GM21390 (cell line): ENCODE results near the gene MICAL3.
"Not testable (repeated sequence)": the region's sequence is repeated elsewhere in the genome, so short reads cannot be mapped to it uniquely, and the experiment has no call there.

Experiments used
- ATAC-seq: cut with Tn5 transposase; IDR thresholded peaks from one replicate; pipeline ENCODE4 v1.9.1; 2021; ENCODE audit not compliant: unreplicated experiment

The MICAL3 gene

DNA sequence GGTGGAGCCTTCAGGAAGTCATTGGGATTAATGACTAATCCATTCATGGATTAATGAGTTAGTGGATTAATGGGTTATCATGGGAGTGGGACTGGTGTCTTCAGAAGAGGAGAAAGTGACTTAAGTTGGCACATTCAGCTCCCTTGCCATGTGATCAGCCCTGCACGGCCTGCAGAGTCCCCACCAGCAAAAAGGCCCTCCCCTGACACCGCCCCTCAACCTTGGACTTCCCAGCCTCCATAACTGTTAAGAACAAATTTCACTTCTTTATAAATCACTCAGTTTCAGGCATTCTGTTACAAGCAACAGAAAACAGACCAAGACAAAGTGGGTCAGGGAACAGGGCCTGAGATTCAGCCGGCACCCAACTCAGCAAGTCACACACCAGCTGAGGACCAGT, 85.3 kb downstream of the MICAL3 start:
- ATAC-seq = no peak

DNA sequence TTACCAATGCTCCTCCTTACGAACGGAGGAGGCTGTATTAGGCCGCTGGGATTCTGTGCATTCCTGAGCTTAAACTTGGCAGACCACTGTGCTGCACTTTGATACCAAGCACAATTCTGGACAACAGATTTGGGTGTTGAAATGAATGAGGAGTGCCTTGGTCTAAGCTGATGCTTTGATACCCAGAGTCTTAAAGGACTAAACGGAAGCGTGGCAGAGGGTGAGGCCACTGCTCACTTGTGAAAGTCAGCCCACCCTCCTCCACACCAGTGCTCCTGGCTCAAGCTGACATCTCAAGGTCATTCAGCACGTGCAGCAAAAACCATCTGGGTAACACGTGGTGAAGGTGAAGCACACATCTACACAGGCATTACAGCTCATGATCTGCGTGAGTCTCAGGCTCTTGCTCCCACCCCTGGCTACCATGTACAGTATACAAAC, 85.9 kb downstream of the MICAL3 start:
- no peak for ATAC-seq

DNA sequence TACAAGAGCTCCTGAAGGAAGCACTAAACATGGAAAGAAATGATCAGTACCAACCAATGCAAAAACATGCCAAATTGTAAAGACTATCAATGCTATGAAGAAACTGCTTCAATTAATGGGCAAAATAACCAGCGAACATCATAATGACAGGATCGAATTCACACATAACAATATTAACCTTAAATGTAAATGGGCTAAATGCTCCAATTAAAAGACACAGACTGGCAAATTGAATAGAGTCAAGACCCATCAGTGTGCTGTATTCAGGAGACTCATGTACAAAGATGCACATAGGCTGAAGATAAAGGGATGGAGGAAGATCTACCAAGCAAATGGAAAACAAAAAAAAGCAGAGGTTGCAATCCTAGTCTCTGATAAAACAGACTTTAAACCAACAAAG, 91.9 kb downstream of the MICAL3 start:
- not testable (repeated sequence) for ATAC-seq

DNA sequence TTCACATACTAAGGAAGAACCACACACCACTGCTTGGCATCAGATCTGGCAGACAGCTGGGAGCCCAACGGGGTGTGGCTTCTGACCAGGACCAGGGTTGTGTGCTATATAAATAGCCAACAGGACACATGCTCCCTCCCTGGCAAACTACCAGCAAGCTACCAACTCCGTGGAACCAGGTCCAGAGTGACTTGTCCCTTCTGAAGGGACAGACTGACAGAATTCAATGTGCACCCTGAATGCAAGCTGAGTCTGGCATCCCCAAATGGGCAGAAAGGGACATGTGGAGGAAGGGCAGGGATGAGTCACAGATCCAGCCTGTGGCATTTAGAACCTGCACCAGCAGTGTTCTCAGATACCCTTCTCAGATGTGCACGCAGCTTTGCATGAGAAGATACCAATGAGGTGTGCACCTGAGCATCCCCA, 92.9 kb downstream of the MICAL3 start:
- ATAC-seq = no peak

DNA sequence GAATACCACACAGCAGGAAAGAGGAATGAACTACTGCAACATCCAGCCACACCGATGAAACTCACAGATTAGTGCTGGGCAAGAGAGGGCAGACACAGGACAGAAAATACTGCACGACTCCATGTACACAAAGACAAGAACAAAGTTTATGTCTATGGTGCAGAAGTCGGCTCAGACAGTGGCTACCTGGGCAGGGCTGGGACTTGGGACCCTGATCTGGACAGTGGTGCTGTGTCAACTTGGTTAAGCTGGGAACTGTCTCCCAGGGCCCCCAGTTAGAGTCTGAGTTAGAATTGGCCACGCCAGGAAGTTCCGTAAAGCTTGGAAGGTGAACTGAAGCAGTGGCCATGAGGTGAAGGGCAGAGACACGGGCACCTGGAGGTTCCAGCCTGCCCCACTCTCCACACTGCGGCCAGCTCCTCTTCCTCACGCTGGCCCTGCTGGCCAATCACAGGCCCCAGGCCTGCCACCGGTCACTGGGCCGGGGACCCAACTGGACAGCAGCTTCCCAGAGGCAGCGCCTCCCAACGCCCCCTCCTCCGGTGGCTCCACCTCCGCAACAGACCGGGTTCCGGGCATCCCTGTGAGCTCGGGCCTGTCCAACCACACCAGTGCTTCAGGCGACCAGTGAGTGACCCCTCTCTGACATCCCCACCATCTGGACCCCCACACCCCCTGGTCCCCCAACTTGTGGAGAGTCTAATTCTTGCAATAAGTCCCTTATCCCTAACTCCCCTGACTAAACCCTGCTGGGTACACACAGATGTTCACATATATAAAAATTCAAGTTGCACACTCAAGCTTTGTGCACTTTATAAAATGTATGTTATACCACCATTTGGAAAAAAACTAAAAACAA, 93.7 kb downstream of the MICAL3 start:
- no peak for ATAC-seq

DNA sequence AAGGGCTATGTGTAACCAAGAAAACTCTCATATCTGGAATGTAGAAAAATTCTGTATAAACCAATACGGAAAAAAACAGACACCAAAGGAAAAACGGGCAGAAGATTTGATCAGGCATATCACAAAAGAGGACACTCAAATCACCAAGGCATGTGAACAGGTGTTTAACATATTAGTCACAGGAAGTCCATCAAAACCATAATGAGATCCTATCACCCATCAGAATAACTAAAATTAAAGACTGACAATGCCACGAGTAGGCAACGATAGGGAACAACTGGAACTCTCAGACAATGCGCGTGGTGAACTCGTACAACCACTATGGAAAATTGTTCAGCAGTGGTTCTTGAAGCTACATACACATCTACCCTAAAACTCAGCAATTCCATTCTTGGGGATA, 94.5 kb downstream of the MICAL3 start:
- ATAC-seq = no peak

DNA sequence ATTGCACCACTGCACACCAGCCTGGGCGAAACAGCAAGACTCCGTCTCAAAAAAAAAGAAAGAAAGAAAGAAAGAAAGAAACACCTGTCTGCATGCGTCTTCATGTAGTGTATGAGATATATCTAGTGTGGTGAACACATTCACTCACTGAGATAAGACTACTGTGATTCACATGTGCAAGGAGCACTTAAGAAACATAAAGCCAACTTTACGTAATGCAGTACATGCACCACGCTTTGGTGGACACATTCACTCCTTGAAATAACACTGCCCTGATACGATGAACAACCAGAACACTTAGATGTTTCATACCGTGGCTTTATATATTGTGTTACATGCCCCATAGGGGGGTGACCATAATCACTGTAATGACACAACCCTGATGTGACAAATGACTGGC, 96.0 kb downstream of the MICAL3 start:
- no peak for ATAC-seq

DNA sequence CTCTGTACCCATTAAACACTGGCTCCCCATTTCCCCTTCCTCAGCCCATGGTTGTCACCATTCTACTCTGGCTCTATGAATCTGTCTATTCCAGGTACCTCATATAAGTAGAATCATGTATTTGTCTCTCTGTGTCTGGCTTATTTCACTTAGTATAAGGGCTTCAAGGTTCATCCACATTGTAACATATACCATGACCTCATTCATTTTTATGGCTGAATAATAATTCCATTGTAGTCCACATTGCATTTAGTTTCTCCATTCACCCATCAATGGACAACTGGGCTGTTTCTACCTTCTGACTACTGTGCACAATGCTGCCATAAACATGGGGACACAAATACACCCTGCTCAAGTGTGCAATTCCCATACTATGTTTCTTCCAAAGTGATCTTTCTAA, 97.3 kb downstream of the MICAL3 start:
- no peak for ATAC-seq

DNA sequence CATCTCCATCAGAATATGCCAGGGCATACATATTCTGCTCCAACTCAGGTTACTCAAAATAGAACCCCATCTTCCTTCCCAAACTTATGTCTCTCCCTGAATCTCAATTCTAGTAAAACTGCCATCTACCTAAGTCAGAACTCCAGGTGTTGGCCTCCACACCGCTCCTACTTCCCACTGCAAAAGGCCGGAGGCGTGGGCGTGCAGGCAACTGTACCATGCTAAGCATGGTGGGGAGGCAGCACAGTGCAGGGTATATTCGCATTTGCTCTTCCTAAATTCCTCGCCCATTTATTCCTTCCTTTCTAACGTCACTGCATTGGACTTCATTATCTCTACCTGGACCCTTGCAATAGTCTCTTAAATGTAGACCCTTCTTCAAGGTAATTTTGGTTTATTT, 97.8 kb downstream of the MICAL3 start:
- ATAC-seq = no peak

DNA sequence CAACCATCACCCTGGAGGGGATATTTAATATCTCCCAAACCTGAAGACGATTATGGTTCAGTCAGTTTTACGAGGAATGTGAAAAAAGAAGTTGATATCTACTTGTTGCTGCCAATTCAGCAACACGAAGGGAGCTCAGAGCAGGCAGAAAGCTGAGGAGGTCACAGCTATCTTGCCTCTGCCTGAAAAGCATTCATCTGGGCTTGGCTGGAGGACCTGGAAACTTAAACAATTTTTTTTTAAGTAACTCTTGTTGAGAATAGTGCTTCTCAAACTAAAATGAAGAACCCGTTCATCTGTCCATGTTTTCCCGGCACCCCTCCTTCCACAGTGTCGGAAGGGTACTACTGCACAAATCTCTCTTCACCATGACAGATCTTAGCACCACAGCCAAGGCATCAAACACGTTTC, 98.9 kb downstream of the MICAL3 start:
- ATAC-seq = no peak

DNA sequence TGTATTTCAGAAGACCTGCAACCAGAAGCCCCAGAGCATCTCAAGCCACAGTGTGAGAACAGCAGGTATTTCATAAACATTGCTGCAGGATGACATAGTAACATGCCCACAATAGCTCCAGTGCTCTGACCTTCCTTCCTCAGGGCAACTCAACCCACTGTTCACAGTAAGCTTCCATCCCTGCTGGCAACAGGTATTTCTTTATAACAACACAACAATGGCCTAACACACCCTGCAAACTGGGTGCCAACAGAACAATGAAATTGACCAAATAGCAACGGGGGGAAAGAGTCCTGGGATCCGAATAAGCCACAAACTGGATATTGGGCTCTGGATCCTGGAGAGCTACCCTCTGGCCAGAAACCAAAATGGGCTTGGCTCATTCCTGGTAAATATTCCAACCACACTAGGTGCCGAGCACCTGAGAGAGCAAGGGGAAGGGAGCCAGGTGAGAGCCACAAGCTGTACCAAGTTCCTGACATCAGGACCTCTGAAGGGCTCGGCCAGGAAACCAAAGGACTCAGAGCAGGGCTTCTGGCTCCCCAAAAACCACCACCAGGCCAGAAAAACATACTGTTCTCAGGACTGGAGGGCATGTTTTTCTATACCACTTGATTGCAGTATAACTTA, 99.5 kb downstream of the MICAL3 start:
- no peak for ATAC-seq

DNA sequence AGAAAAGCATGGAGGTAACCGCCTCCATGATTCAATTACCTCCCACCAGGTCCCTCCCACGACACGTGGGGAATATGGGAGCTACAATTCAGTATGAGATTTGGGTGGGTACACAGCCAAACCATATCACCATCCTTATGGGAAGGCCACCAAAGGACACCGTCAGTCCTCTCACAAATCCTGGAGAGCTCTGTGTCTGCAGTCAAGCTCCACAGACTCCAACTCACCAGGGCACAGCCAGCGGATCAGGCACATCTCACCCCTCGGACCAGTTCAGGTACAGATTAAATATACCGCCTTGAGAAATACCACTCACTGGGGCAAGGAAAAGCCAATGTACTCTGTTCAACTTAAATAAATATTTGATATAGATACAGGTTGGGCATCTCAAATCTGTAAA, 100.3 kb downstream of the MICAL3 start:
- ATAC-seq = no peak

DNA sequence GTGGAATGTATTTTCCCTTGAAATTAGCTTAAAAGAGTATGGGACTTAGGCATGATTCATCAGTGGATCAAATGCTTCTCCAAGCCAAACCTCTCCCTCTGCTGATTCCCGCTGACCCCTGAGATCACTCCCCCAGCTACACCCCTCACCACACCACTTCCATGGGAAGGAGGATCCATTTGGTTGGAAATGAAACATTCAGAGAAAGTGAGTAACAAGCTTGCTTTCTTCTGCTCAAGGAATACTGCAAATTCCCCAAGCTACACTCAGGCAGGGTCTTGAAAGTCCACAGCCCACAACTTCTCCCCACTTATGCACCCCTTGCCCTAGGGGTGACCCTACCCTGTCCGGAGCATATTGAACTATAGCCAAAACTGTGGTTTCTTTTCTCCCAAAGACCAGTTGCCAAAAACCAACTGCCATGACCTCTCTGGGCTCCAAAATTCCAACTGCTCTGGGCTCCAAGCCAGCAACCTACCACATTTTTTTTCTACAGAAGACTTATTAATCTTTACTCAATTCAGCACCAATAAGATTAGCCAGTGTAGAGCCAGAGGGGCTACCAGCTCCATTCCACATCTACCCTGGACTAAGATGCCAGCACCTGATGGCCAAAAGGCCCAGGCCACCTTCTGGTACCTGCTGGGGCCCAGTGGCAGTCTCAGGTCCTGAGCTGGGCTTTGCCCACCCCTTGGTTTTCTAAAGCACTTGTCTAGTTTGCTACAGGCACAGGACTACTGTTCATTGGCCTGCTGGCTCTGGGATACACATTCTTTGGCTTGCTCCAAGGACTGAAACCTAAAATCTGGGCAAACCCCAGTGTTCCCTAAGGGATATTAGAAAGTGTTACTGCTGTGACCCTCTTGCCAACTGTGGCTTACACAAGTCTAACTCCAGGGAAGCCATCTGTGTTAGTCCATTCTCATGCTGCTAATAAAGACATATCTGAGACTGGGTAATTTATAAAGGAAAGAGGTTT, 101.1 kb downstream of the MICAL3 start:
- no peak for ATAC-seq

DNA sequence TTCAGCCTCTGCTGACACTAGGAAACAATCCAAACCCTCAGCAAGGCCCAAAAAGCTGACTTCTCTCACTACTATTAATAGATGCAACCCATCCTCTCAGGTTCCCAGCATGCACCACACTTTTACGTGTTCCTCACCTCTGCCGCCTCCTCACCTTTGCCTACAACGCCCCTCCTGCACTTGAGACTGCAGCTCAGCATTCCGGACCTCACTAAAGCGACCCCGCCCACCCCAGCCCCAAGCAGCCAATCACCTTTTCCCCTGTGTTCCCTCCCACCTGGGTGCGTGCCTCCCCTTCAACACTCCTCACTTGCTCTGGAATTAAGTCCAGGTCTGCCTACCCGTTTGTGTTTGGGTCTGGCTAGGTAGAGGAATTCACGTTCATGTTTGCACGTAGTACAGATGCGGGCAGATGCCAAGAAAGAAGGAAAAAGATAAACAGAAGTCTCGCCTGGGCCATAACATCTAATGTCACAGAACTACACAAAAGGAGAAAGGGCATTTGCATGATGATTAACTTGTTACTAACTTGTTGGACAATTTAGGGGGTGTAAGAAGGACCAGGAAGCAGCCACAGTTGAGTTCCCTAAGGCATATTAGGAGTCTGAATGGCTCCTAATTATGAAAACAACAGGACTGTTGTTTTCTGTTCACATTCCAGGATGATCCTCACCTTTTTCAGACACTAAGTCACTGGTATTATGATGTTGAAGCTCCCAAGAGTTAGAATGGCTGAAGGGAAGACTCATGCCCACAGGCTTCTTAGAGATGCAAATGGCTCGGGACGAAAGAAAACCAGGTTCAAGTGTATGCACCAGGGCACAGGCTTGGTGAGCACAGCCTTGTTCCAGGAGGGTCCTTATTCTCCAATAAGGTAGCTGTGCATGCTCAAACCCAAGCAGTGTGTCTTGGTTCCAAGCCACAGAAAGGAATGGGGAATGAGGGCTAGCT, 102.2 kb downstream of the MICAL3 start:
- ATAC-seq = no peak

DNA sequence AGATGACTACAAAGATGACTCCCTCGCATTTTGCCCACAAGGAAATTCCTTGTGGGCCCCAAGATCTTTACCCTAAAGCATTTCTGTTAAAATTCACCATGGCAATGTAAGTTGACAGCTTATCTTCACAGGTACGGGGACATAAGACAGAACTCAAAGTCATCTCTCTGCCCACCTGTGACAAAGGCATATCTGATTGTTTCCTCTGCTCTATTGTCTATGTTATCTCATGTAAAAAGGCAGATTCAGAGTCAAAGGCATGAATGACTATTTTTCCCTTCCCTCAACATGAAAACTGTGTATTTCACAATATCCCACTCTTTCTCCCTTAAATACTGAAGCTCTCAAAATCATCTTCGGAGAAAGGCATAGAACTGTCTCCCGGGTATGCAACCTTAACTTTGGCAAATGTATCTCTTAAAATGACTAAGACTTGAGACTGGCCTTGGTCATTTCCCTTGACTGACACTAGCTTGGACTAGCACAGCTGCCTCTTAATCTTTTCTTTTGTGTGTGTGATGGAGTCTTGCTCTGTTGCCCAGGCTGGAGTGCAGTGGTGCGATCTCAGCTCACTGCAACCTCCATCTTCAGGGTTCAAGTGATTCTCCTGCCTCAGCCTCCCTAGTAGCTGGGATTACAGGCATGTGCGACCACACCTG, 103.2 kb downstream of the MICAL3 start:
- ATAC-seq = no peak

DNA sequence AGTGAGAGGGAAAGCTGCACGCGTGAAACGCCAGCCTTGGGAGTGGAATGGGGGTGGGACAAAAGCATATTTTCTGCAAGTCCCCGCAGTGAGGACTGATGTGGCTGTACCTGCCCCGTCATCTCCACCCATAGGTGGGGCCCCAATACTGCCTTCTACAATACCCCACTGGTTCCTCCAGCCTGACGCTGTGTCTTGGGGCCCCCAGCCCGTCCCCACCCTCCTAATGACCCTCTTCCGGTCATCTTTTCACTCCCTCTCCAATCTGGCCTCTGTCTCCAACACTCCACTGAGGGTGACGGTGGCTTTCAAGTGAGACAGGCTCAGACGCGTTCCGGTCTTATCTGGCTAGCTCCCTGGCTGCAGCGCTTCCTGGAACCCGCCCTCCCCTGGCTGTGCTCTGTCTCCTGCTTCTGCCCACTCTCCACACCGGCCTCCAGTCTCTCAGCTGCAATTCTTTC, 104.2 kb downstream of the MICAL3 start:
- no peak for ATAC-seq

DNA sequence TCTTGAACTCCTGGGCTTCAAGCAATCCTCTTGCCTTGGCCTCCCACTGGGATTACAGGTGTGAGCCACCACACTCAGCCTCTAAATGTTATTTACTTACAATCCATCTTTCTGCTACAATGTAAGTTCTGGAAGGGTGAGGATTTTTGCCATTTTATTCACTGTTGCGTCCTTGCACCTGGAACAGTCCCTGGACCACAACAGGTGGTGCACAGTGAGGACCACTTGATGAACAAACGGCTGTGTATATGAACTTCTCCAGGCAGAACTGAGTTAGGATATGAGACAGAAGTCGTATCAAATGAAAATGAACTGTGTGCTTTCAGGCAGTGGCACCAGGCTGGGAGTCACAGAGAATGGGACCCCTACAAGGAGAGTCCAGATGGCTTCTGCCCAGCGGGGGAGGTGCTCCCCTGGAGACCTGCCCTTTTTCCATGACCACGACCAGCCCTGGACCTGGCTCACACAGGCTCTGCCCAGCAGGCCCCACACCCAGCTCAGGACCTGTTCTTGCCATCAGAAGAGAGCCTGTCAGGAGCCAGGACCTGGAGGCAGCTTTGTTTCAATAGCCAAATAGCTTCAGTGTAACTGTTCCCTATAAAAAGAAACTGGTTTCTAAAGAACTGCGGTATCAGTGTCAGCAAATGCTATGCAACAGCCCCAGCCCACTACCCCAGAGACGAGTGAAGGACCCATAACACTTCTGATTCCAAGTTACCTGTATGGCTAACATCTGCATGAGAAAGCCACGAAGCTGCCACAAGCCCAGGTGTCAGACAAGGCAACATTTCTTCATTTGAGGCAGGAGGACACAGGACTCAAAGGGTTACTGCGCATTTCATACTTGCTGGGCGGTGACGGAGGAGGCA, 104.9 kb downstream of the MICAL3 start:
- ATAC-seq = no peak

DNA sequence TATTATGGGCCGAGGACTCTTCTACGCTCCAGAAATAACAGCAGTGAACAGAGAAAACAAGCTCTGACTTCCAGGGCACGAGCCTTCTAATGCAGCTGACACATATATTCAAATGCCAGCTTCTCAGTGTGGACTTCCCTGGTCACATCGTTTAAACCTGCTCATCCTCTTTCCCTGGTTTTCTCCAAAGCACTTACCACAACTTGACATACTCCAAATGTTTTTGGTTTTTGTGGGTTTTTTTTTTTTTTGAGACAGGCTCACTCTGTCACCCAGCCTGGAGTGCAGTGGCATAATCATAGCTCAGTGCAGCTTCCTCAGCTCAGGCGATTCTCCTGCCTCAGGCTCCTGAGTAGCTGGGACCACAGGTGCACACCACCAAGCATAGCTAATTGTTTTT, 105.5 kb downstream of the MICAL3 start:
- no peak for ATAC-seq
